Measurements from ENCODE around the gene GABRE. TPM values are rescaled to one million over a fixed set of nuclear protein-coding genes. Genes with fewer than 3 reads are reported as not detected.

Gene GABRE
- total and polyA plus RNA-seq, 10 of the 15 experiments (the other 5 are each of a cell fraction or from before 2014, with no cell fraction given): 0.01 to 0.15 (median 0.10) TPM; not detected in 6

DNA sequence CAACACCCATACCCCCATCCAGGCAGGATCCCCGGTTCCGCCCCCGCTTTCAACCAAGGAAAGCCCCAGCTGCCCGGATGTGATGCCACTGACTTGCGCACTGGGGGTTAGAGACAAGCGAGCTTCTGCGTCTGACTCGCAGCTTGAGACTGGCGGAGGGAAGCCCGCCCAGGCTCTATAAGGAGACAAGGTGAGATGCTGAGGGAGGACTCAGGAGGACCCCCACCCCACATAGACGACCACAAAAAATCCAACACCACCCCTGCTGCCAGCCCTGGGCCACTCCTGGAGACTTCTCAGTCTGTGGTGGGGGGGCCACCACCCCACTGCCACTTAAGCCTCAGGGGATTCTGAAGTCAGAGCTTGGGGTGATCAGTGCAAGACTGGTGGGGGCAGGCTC is 61.7 kb downstream of the GABRE start, which contains the start of gene MAGEA4:
TSS of gene MAGEA4 (plus strand) at position 110 of the 400 bp plus-strand sequence. CDS start 10,776 bp downstream, outside the sequence.
- Histone ChIP-seq H3K4me3 (no peak within 1 kb of the TSS), H3K27ac (ENCODE audit: control insufficient read depth, insufficient read depth) (no peak within 1 kb of the TSS), H3K79me2 (ENCODE audit: control insufficient read depth, insufficient read depth, low read length) (no peaks in the 10 kb centered on the region), H3K27me3 (replicated peaks in 1 of 2; ENCODE audit: control insufficient read depth in 2 of 2, insufficient read depth in 2 of 2, low read length in 1 of 2) (no peaks in the 10 kb centered on the region), H3K36me3 (ENCODE audit: control insufficient read depth in 2 of 2, insufficient read depth in 2 of 2, low read length in 1 of 2) (no peaks in the 10 kb centered on the region), H2AFZ (ENCODE audit: control insufficient read depth, low read depth, low read length) (no peak within 1 kb of the TSS), H3K9ac (ENCODE audit: control insufficient read depth, insufficient read depth, low read length) (no peak within 1 kb of the TSS), H3K4me2 (ENCODE audit: control insufficient read depth, insufficient read depth) (no peak within 1 kb of the TSS), H3K9me3 (replicated peaks; ENCODE audit: control insufficient read depth, insufficient read depth, low read length) (no peaks in the 10 kb centered on the region), H4K20me1 (ENCODE audit: control insufficient read depth, insufficient read depth) (no peaks in the 10 kb centered on the region), H3K4me1 (ENCODE audit: control insufficient read depth, insufficient read depth, low read length) (no peaks in the 10 kb centered on the region)
- no TSS peak for BruUV-seq (replicated peaks)
- no peak for FAIRE-seq
- CTCF ChIA-PET: no interaction called here
- DNase-seq (ENCODE audit: low read depth, low spot score): no peak
- 70% methylated on average over 7 of the region's 11 CpGs for WGBS (ENCODE audit: insufficient coverage, insufficient replicate concordance, low lambda C conversion rate, missing lambda C conversion rate)
- TF ChIP-seq HDGF (IDR thresholded peaks at IDR 0.05) (no peak), SMC3 (IDR thresholded peaks at IDR 0.05; ENCODE audit: borderline replicate concordance, low read length) (no peak), IRF4 (IDR thresholded peaks at IDR 0.05; ENCODE audit: low read depth, low read length) (no peak), FOS (IDR thresholded peaks at IDR 0.05; ENCODE audit: borderline replicate concordance, extremely low read depth, insufficient read length) (no peak), NR2C2 (IDR thresholded peaks at IDR 0.05; ENCODE audit: borderline replicate concordance, control insufficient read depth, insufficient read length, low read depth) (no peak), ZNF274 (IDR thresholded peaks at IDR 0.05; ENCODE audit: insufficient read depth, insufficient read length) (no peak), CHD2 (IDR thresholded peaks at IDR 0.05; ENCODE audit: borderline replicate concordance, low read depth, low read length) (no peak)
- ATAC-seq: no peak
- RAD21 ChIA-PET (ENCODE audit: unreplicated experiment): no interaction called here
- POLR2A ChIA-PET: no interaction called here
- intact Hi-C loops (cut with micrococcal nuclease; ENCODE audit: unreplicated experiment) (no loop called here), in situ Hi-C loops (cut with MboI) (no loop called here)
- SMC1A ChIA-PET (ENCODE audit: uncharacterized antibody, unreplicated experiment): no interaction called here

DNA sequence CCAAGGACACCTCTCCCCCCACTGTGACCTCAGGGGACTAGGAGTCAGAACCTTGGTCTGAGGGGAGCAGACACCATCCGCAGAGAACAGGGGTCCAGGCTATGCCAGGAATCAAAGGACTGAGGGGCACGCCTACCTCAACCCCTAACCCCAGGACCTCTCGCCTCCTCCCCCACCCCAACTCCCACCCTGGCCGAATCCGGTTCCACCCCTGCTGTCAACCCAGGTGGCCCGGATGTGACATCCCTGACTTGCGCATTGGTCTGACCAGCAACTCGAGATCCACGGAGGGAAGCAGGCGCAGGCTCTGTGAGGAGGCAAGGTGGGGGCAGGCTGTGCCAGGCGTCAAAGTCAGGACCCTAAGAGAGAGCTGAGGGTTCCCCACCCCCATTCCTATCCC is 62.3 kb downstream of the GABRE start:
- ChIA-PET POLR2A (no interaction called here), SMC1A (ENCODE audit: uncharacterized antibody, unreplicated experiment) (no interaction called here), RAD21 (ENCODE audit: unreplicated experiment) (no interaction called here), CTCF (no interaction called here)
- H3K27me3 ChIP-seq (replicated peaks in 1 of 2; ENCODE audit: control insufficient read depth in 2 of 2, insufficient read depth in 2 of 2, low read length in 1 of 2): no peaks in the 10 kb centered on the region
- FAIRE-seq: no peak
- H3K4me3 ChIP-seq: no peak overlapping the region
- intact Hi-C loops (cut with micrococcal nuclease; ENCODE audit: unreplicated experiment): no loop called here
- no peak overlapping the region for H2AFZ ChIP-seq (ENCODE audit: control insufficient read depth, low read depth, low read length)
- in situ Hi-C loops (cut with MboI): no loop called here
- BruUV-seq (replicated peaks): no TSS peak
- ATAC-seq: no peak
- TF ChIP-seq TBL1XR1 (IDR thresholded peaks at IDR 0.05; ENCODE audit: low read depth, low read length) (no peak), TAF1 (IDR thresholded peaks at IDR 0.05; ENCODE audit: borderline replicate concordance, low read depth, low read length) (no peak), IKZF2 (IDR thresholded peaks at IDR 0.05) (no peak)
- no peaks in the 10 kb centered on the region for H3K36me3 ChIP-seq (ENCODE audit: control insufficient read depth in 2 of 2, insufficient read depth in 2 of 2, low read length in 1 of 2)
- no peak overlapping the region for H3K27ac ChIP-seq (ENCODE audit: control insufficient read depth, insufficient read depth)
- no peaks in the 10 kb centered on the region for H3K4me1 ChIP-seq (ENCODE audit: control insufficient read depth, insufficient read depth, low read length)
- H4K20me1 ChIP-seq (ENCODE audit: control insufficient read depth, insufficient read depth): no peaks in the 10 kb centered on the region
- no peak overlapping the region for H3K9ac ChIP-seq (ENCODE audit: control insufficient read depth, insufficient read depth, low read length)
- H3K9me3 ChIP-seq (replicated peaks; ENCODE audit: control insufficient read depth, insufficient read depth, low read length): no peaks in the 10 kb centered on the region
- no peak overlapping the region for H3K4me2 ChIP-seq (ENCODE audit: control insufficient read depth, insufficient read depth)
- 67% methylated on average over 8 of the region's 11 CpGs for WGBS (ENCODE audit: insufficient coverage, insufficient replicate concordance, low lambda C conversion rate, missing lambda C conversion rate)
- no peak for DNase-seq (ENCODE audit: low read depth, low spot score)
- H3K79me2 ChIP-seq (ENCODE audit: control insufficient read depth, insufficient read depth, low read length): no peaks in the 10 kb centered on the region
